Activated T-cell treated with anti-CD3 and anti-CD28 coated beads for 24 hours (primary cell): Measurements from ENCODE around the gene POLE4.
A peak's percentile ranks its signal among the peaks of the same experiment; 100 is the strongest.

Experiments used
- DNase-seq: peaks from one replicate; pipeline ENCODE4 v3.0.0-alpha.2; 2020; ENCODE audit warnings: low read depth

Gene POLE4, protein sequence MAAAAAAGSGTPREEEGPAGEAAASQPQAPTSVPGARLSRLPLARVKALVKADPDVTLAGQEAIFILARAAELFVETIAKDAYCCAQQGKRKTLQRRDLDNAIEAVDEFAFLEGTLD

DNA sequence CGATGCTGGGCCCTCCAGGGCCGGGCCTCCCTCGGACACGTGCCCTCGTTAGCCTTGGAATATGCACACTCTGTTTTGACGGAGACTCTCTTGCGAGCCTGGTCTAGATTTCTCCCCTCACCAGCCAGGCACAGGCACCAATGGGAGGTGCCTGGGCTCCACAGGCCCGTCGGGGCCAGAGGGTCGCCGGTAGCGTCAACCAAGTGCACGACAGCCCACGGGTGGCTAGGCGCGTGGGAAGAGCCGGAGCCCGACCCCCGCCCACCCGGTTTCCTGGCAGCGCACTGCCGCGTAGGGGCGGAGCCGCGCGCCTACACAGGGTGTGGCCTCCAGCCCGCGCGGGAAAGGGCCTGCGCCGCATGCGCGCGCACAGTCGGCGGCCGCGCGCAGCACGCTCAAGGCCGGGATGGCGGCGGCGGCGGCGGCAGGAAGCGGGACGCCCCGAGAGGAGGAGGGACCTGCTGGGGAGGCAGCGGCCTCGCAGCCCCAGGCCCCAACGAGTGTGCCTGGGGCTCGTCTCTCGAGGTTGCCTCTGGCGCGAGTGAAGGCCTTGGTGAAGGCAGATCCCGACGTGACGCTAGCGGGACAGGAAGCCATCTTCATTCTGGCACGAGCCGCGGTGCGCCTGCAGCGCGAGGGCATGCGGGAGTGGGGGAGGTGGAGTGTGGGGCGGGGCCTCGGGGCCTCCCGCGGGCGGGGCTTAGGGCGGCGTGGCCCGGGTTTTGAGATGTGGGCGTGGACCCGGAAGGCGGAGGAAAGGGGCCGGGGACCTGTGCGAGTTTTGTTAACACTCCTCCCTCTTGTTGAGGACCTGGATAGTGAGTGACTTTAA, at the start of gene POLE4:
TSS of gene POLE4 (plus strand) at position 370 of the 832 bp plus-strand sequence. CDS start at position 407, 37 bp downstream.
- DNase-seq: peak; percentile 94

DNA sequence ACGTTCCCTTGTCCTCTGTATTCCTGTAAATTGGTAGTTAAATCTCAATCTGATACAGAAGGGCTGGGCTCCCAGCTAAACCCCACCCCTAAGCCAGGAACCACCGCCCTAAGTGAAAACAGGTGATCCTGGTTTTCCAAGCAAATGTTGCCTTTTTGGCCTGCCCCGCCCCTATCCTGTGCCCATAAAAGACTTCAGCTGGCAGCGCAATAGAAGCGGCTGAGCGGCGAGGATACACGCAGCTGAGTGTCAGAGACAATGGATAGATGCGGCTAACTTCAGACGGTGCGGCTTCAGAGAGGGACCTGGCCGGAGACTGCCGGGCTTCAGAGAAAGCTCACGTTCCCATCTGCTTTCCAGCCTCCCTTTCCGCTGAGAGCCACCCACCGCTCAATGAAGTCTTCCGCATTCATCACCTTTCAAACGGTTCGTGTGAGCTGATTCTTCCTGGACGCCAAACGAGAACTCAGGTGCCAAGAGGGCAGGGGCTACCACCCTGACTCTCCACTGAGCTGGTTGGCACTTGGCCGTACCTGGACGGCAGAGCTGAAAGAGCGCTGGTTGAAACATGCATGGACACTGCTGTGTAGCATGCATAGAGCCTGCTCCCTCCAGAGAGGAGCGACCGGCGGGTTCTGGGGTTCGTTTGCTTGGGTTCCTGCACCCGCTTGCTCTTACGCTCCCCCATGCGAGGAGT, 49.5 kb upstream of the POLE4 start:
- DNase-seq: no peak

DNA sequence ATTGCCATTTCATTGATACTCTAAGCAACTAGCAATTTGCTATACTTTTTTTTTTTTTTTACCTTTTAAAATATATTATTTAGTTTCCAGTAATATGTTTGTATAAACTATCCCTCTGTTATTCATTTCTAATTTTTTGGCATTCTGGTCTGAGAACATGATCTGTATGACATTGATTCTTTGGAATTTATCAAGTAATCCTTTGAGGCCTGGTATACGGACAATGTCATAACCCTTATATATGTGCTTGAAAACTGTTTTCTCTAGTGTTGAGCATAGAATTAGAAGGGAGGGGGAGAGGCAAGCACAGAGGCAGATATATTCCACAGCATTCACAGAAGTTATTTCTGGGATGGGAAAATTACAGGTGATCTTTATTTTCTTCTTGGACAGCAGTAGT, 48.2 kb upstream of the POLE4 start:
- no peak for DNase-seq

DNA sequence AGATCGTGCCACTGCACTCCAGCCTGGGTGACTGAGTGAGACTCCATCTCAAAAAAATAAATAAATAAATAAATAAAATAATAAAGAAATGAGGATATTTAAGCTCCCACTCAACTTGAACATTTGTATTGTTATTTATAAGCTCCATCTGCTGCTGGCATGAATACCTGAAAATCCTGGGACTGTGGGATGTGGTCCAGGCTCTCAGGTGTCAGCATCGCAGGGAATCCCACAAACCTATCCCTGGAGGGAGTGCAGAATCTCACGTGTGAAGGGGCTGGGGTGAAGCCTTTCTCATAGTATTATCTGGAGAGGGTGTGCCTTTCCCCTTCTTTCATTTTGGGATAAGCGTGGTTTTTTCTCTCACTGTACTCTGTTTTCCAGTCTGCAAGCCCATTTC, 47.4 kb upstream of the POLE4 start:
- DNase-seq: no peak

DNA sequence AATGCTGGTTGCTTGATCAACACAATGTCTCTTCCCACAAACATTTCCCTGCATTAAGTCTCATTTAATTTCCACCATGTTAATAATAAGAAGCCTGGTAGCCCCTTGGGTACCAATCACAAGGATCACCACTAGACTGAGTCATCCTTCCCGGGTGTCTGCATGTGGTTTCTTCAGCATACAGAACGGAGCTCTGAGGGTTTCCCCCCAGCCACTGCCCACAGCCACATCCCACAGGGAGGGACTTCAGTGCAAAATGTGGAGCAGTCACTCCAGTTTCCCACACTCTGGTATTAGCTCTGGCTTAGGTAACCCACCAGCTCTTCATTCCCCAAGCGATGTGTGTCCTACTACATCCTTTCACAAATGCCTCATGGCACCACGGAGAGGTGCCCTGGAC, 42.7 kb upstream of the POLE4 start:
- DNase-seq: no peak

DNA sequence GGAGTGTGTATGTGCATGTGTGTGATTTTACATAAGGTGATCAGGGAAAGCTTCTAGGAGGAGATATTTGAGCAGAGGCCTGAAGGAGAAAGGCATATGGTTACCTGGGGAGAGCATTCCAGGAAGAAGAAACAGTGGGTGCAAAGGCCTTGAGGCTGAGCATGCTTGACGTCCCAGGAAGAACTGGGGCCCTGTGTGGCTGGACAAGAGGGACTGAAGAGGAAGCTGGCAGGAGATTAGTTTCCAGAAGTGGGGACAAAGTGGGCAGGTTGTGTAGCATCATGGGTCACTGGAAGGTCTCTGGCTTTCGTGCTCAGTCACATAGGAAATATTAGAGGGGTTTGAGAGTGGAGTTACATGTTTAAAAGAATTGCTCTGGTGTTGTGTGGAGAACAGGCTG, 42.0 kb upstream of the POLE4 start:
- DNase-seq: no peak

DNA sequence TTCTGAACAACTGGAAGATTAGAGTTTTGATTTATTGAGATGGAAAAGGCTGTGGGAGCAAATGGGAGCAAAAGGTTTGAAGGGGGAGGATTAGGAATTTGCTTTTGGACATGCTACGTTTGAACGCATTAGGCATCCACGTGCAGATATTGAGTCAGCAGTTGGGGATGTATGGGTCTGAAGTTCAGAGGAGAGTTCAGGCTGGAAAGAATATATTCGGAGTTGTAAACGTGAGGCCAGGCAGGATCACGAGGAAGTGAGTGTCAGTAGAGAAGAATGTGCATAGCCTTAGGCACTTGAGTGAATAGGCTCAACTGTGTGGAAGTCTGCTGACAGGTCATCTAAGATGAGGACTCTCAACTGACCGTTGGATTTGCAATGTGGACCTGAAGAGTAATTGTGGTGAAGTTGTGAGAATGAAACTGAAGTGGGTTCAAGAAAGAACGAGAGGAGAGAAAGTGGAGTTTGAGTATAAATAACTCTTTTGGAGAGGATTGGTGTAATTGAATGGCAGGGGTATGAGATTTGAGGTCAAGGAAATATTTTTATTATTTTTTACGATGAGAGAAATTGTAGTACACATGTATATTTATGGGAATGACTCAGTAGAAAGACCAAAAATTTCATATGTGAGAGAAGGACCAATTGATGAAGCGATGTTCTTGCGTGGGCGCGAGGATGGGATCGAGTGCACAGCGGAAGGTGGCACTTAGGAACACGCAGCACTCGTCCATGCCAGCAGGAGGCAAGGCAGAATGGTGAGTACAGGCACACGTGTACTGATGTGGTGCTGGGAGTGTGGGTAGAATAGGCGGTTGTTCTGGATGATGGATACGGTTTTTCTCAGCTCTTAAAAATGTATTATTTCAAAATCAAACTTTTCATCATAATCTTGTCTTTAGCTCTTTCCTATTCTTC, 40.5 kb upstream of the POLE4 start:
- no peak for DNase-seq

DNA sequence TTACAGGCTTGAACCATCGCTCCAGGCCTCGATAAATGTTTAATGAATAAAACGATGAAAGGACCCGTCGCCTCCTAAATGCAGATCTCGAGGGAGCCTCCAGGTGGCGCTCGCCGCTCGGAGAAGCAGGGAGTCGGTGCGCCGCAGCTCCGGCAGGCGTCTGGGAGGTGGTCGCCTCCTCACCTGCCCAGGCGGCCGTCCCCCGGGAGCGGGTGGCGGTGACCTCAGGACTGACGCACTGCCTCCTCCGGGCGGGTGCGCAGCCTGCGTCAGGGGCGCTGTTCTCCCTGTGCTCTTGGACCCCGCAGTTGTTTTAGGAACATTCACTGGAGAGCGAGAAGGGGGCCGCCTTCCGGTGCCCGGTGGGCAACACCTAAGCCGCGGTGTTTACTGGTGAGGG, 38.6 kb upstream of the POLE4 start:
- DNase-seq: peak; percentile 60

DNA sequence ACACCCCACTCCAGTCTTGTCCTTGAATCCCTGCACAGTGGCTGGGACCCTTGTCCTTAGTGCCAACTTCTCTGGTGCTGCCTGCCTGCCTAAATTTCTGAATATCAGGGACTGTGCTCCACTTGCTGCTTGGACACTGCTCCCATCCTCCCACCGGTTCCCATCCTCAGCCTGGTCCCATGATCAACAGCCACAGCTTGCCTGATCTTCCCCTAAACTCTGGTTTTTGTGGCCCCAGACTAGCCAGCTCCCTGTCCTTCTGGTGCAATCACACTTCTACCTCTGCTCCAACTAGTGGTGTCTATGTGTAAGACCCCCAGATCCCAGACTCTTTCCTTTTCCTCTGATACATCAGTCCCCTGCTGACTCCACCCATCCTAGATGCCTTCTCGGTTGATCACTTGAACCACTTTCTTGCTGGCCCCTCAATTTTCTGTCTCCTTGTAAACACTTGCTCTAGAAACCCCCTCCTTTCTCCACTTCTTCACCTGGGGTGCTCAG, 37.2 kb upstream of the POLE4 start:
- DNase-seq: no peak

DNA sequence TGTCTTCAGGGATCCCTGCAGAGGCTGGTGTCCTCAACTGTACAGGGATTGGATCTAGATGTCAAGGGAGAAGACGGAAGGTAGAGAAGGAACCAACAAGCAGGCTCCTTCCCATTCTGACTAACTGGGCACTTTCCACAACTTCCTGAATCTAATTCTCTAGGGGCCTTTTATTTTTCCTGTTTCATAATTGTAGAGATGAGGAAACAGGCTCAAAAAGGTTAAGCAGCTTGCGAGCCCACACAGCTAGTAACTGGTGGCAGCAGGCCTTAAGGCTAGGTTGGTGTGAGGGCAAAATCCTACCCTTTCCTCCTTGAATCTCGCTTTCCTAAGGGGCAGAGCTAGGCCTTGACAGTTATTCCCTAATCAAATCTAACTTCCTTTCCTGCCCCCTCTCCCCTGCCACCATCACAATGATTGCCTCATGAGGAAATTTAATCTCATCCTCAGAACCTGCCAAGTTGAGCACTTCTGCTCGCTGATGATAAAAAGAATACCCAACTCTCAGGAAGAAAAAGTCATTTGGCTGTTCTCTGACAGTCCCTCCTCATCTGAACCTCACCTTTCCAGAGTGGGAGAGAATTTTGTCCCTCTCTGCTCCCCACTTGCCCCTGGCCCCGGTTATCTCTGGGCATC, 35.7 kb upstream of the POLE4 start:
- no peak for DNase-seq

DNA sequence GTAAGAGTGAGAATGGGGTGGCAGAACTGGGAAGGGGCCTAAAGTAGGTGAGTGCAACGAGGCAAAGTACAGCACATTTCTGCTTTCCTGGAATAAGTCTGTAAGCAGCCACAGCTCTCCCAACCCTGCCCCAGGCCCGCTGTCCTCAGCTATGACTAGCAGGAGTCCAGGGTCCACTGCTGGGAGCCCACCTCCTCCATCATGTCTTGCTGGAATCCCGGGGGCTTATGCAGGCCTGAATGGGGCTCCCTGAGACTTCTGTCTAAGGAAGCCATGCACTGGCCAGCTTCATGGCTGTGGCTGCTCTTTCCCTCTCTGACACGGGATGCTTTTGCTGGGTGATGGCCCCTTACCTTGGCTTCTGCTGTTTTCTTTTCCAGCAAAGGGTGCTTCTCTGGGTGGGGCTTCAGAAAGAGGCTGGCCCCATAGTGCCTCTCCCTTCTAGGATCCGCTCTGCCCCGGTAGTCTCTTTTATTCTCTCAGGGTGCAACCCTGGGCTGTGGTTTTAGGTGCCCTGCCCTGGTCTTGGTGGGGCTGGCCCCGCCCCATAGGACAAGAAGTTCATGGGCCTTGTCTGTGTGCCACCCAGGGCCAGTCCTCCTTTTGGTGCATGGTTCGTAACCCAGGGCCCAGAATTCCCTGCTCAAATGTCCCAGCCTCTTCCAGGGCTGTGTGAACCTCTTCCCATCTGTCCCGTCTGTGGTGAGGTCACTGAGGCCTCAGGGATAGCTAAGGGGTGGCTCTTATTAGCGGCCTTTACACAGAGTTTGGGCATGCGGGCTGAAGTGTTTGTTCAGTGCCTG, 33.8 kb upstream of the POLE4 start:
- DNase-seq: no peak

DNA sequence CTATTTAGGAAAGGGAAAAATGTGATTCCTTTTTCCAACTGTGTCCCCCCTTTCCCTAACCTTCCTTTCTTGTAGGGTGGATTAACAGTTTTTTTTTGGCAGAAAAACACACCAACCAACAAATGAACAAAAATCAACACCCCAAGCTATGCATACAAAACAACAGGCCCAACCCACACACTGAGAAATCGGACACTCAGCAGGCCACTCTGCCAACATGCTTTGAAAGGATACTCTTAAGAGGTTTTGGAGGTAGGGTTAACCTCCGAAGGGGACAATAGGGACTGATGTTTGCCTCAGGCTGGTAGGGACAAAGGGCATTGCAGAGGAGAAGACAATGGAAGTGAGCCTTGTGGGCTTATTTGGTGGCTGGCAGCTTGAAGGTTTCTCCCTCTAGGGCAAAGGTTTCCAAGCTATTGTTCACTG, 33.1 kb upstream of the POLE4 start:
- no peak for DNase-seq

DNA sequence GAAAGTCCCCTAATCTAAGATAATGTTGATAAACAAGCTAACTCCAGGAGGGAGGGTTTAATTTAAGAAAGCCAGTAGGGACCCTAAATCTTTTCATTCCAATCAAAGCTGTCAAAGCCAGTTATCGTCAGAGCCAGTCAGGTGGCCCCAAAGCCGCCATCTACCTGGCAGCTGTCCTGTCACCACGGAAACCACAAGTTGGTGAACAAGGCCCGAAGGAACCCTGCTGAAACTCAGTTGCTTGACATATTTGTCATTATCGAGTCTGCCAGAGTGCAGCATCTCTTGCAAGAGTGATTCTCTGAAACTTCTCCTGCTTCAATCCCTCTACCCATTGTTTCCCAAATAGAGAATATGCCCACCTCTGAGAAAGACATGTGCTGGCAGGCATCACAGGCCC, 30.8 kb upstream of the POLE4 start:
- no peak for DNase-seq

DNA sequence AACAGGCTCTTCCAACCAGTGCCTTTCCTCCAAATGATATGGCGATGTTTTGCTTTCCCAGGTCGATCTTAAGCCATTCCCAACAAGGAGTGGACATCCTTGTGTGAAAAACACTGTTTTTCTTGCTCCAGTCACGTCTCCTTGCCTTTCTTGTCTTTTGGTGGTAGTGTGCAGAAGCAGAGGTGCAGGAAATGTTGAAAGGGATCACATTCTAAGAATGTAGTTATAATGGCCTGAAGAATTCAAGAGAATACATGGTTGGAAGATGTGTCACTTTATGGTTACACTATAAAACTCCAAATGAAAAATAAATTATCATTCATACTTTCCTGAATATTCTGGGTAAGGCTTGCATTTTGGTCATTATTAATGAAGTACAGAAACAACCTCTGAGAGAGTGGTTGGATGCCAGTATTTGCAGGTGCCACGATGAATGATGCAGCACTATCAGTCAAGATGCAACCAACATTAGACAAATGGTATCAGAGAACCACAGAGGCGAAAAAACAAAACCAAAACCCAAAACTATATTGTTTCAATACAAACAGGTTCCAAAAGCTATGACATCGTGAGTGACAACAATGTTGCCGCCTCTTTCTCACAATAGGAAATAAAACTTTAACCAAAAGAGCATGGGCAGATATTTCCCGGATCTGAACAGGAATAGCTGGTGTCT, 27.5 kb upstream of the POLE4 start:
- no peak for DNase-seq

DNA sequence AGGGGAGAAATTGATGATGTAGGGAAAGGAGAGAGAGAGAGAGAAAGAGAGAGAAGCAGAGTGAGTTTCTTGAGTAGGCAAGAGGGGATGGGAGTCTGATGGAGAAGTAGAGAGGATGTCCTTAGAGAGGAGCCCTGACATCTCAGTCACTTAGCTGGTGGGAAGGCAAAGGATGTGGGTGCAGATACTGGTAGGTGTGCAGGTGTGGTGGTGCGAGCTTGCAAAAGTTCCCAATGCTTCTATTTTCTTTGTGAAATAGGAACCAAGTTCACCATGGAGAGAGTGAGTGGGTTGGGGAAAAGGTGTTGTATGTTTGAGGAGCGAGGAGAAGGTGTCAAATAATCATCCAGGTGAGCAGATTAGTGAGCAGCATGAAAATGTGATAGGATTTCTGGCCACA, 26.5 kb upstream of the POLE4 start:
- DNase-seq: no peak

DNA sequence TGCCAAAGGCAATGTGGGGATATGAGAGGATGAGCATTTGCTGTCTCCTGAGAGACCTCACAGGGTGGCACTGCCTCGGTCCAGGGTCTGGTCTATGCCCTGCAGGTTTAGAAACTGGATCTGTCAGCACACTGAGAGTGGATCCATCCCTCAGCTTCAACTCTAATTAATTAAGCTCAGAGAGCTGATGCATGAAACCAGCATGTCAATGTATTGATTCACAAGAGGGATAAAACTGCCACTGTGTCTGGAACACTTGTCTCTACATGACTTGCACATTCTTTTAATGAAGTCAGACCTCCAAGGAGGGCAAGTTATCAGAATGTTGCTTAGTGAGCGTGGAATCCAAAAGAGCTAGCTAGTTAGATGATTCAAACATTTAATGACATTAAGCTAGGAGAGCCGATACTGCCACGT, 22.5 kb upstream of the POLE4 start:
- DNase-seq: no peak

DNA sequence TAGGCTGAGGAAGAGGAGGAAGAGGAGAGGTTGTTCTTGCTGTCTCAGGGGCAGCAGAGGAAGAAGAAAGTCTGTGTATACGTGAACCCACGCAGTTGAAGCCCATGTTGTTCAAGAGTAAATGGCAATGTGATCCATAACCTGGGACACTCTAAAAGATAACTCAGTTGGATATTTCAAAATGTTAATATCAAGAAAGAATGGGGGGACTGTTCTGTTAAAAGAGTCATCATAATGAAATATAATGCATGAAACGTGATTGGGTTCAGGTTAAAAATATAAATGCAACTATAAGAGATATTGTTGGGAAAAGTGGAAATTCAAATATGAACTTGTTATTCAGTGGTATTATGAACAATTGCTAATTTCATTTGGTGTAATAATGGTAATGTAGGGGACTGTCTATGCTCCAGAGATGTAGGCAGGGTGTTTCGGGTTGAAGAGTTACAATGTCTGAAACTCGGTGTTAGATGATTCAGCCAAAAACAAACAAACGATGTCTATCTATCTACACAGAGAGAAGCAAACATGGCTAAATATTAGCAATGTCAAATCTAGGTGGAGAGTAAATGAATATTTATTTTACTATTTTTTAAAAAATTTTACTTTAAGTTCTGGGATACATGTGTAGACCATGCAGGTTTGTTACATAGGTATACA, 21.1 kb upstream of the POLE4 start:
- no peak for DNase-seq

DNA sequence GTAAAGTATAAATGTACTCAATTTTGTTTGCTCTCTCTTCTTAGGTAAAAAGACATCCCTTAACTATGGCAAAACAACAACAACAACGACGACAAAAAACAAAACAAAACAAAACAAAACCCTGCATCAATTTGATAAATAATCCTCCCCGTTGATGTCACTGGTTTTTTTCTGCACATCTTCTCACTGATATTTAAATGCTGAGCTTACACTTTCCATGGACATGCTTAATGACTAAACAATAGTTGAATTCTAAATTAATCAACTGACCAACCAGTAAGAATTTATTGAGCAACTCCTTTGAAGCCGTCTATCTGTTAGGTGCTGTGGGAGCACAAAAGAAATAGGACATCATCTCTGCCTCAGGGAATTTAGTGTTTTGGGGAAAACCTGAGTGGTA, 20.2 kb upstream of the POLE4 start:
- no peak for DNase-seq
